HepG2 (cell line): ENCODE data around the gene FRMD4A.
"Not testable (repeated sequence)": the region's sequence is repeated elsewhere in the genome, so short reads cannot be mapped to it uniquely, and the experiment has no call there.

Experiments used
- CTCF ChIP-seq: sonication (generic); formaldehyde crosslinking; IDR thresholded peaks from 2 replicates; pipeline ENCODE4 v1.5.0; 2020; ENCODE audit warnings: mild to moderate bottlenecking, missing genetic modification reagents, moderate library complexity
- KDM6A ChIP-seq: IDR thresholded peaks from 2 replicates; pipeline ENCODE4 v1.6.1; 2016; ENCODE audit warnings: low read depth
- NPAS2 ChIP-seq: sonication (generic); formaldehyde crosslinking; IDR thresholded peaks from 2 replicates; pipeline ENCODE4 v1.8.0; 2022; ENCODE audit warnings: mild to moderate bottlenecking, missing genetic modification reagents, borderline replicate concordance
- ZNF160 ChIP-seq: sonication (generic); formaldehyde crosslinking; IDR thresholded peaks from 2 replicates; pipeline ENCODE4 v1.8.0; 2022; ENCODE audit warnings: mild to moderate bottlenecking, inconsistent platforms, missing genetic modification reagents
- ZNF24 ChIP-seq: fragments of 450-650 bp; IDR thresholded peaks from 2 replicates; pipeline ENCODE4 v1.6.1; 2017; ENCODE audit warnings: antibody characterized with exemption, mild to moderate bottlenecking
- ZNF274 ChIP-seq: sonication (generic); formaldehyde crosslinking; IDR thresholded peaks from 2 replicates; pipeline ENCODE4 v1.5.1; 2020; ENCODE audit warnings: mild to moderate bottlenecking, missing genetic modification reagents
- ZNF318 ChIP-seq: sonication (generic); formaldehyde crosslinking; IDR thresholded peaks from 2 replicates; pipeline ENCODE4 v1.4.0; 2020; ENCODE audit warnings: mild to moderate bottlenecking, missing genetic modification reagents
- ZNF75D ChIP-seq: sonication (generic); formaldehyde crosslinking; IDR thresholded peaks from 2 replicates; pipeline ENCODE4 v1.8.1; 2023; ENCODE audit warnings: missing genetic modification reagents, mild to moderate bottlenecking, borderline replicate concordance
- TF ChIP-seq, protein P1 (sequence below): sonication (generic); formaldehyde crosslinking; IDR thresholded peaks from 2 replicates; pipeline ENCODE4 v1.5.0; 2020; ENCODE audit warnings: mild to moderate bottlenecking, missing genetic modification reagents, borderline replicate concordance
- TF ChIP-seq, protein P2 (sequence below): sonication (generic); formaldehyde crosslinking; conservative IDR thresholded peaks from 2 replicates; pipeline ENCODE4 v1.8.0; 2022; ENCODE audit warnings: missing genetic modification reagents

DNA sequence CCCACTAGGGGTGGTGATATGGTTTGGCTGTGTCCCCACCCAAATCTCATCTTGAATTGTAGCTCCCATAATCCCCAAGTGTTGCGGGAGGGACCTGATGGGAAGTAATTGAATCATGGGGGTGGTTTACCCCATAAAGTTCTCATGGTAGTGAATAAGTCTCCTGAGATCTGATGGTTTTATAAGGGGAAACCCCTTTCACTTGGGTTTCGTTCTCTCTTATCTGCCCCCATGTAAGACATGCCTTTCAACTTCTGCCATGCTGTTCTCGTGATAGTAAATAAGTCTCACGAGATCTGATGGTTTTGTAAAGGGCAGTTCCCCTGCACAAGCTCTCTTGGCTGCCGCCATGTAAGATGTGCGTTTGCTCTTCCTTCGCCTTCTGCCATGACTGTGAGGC is 117.0 kb downstream of the FRMD4A start:
- not testable (repeated sequence) for TF ChIP-seq ZNF75D (CRISPR knock-in tag); NPAS2; KDM6A (CRISPR knock-in tag); ZNF24; ZNF274 (CRISPR knock-in tag); ZNF318 (CRISPR knock-in tag); CTCF (CRISPR knock-in tag); ZNF160 (CRISPR knock-in tag)
- TF ChIP-seq, protein P1, sequence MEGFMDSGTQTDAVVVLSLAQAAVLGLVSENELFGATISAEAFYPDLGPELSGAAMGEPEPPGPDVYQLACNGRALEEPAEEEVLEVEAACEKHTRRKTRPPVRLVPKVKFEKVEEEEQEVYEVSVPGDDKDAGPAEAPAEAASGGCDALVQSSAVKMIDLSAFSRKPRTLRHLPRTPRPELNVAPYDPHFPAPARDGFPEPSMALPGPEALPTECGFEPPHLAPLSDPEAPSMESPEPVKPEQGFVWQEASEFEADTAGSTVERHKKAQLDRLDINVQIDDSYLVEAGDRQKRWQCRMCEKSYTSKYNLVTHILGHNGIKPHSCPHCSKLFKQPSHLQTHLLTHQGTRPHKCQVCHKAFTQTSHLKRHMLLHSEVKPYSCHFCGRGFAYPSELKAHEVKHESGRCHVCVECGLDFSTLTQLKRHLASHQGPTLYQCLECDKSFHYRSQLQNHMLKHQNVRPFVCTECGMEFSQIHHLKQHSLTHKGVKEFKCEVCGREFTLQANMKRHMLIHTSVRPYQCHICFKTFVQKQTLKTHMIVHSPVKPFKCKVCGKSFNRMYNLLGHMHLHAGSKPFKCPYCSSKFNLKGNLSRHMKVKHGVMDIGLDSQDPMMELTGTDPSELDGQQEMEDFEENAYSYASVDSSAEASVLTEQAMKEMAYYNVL = not testable (repeated sequence)
- TF ChIP-seq, protein P2, sequence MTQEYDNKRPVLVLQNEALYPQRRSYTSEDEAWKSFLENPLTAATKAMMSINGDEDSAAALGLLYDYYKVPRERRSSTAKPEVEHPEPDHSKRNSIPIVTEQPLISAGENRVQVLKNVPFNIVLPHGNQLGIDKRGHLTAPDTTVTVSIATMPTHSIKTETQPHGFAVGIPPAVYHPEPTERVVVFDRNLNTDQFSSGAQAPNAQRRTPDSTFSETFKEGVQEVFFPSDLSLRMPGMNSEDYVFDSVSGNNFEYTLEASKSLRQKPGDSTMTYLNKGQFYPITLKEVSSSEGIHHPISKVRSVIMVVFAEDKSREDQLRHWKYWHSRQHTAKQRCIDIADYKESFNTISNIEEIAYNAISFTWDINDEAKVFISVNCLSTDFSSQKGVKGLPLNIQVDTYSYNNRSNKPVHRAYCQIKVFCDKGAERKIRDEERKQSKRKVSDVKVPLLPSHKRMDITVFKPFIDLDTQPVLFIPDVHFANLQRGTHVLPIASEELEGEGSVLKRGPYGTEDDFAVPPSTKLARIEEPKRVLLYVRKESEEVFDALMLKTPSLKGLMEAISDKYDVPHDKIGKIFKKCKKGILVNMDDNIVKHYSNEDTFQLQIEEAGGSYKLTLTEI (CRISPR knock-in tag) = not testable (repeated sequence)
